Measurements from ENCODE around the gene AKAP11.
"Not testable (repeated sequence)": the region's sequence is repeated elsewhere in the genome, so short reads cannot be mapped to it uniquely, and the experiment has no call there.

AKAP11 gene

GRCh38 chr13:42272115-42272803 is at the start of gene AKAP11:
AKAP11 (plus strand) TSS chr13:42272152; CDS start chr13:42286349, 14,197 bp downstream.
- H3K9me3 ChIP-seq (ENCODE audit: insufficient read depth, low read length), result peaks cover 25% of the 10 kb centered on the region; the same call in 1 of the 2 replicates
- no peaks in the 10 kb centered on the region for H3K4me1 ChIP-seq (ENCODE audit: insufficient read depth, insufficient read length)
- peak; percentile 6 for DNase-seq (ENCODE audit: low read depth, low spot score)

GRCh38 chr13:42223681-42224080 is 48.3 kb upstream of the AKAP11 start:
- Histone ChIP-seq H3K4me3 (ENCODE audit: insufficient read length, low read depth) (no peak overlapping the region), H3K9me3 (ENCODE audit: insufficient read depth, low read length) (no peaks in the 10 kb centered on the region), H3K36me3 (ENCODE audit: insufficient read depth, insufficient read length, low read length) (no peaks in the 10 kb centered on the region), H3K27me3 (ENCODE audit: insufficient read depth, insufficient read length) (no peaks in the 10 kb centered on the region), H3K9ac (ENCODE audit: insufficient read length, low read depth) (no peak overlapping the region), H3K4me1 (ENCODE audit: insufficient read depth, insufficient read length) (no peaks in the 10 kb centered on the region)
- TF ChIP-seq ZNF274 (IDR thresholded peaks at IDR 0.05; ENCODE audit: low read depth, low read length) (no peak), SUZ12 (IDR thresholded peaks at IDR 0.05; ENCODE audit: extremely low read depth, insufficient read depth, insufficient read length) (no peak), YY1 (IDR thresholded peaks at IDR 0.05; ENCODE audit: insufficient read depth, insufficient read length) (no peak)
- DNase-seq (ENCODE audit: low read depth, low spot score), result no peak

More at GRCh38 chr13:42272115-42272803, at the start of gene AKAP11:
- H3K4me3 ChIP-seq (ENCODE audit: insufficient read length, low read depth), result peak within 1 kb of the TSS; percentile 68
- no peaks in the 10 kb centered on the region for H3K36me3 ChIP-seq (ENCODE audit: insufficient read depth, insufficient read length, low read length)
- peak within 1 kb of the TSS; percentile 94 for H3K9ac ChIP-seq (ENCODE audit: insufficient read length, low read depth)
- H3K27me3 ChIP-seq (ENCODE audit: insufficient read depth, insufficient read length), result no peaks in the 10 kb centered on the region
- TF ChIP-seq SUZ12 (IDR thresholded peaks at IDR 0.05; ENCODE audit: extremely low read depth, insufficient read depth, insufficient read length), result no peak
- no peak for TF ChIP-seq YY1 (IDR thresholded peaks at IDR 0.05; ENCODE audit: insufficient read depth, insufficient read length)
- no peak for TF ChIP-seq ZNF274 (IDR thresholded peaks at IDR 0.05; ENCODE audit: low read depth, low read length)

DNA sequence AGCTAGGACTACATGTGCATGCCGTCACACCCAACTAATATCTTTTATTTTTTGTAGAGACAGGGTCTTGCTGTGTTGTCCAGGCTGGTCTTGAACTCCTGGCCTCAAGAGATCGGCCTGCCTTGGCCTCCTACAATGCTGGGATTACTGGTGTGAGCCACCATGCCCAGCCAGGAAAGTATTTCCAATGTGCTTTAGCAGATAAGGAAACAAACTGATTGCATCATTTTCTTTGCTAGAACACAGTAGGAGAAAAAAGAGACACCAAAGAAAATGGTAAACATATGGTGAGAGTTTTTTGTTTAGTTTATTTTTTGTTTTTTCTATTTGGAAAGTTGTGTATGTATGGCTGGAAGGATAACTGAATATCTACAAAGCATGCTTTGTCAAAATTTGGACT is 46.9 kb upstream of the AKAP11 start:
- DNase-seq (ENCODE audit: low read depth, low spot score), result no peak
- TF ChIP-seq YY1 (IDR thresholded peaks at IDR 0.05; ENCODE audit: insufficient read depth, insufficient read length) (no peak), SUZ12 (IDR thresholded peaks at IDR 0.05; ENCODE audit: extremely low read depth, insufficient read depth, insufficient read length) (no peak), ZNF274 (IDR thresholded peaks at IDR 0.05; ENCODE audit: low read depth, low read length) (no peak)
- no peaks in the 10 kb centered on the region for H3K36me3 ChIP-seq (ENCODE audit: insufficient read depth, insufficient read length, low read length)
- H3K9ac ChIP-seq (ENCODE audit: insufficient read length, low read depth), result no peak overlapping the region
- no peaks in the 10 kb centered on the region for H3K27me3 ChIP-seq (ENCODE audit: insufficient read depth, insufficient read length)
- H3K4me1 ChIP-seq (ENCODE audit: insufficient read depth, insufficient read length), result no peaks in the 10 kb centered on the region
- H3K9me3 ChIP-seq (ENCODE audit: insufficient read depth, low read length), result no peaks in the 10 kb centered on the region
- H3K4me3 ChIP-seq (ENCODE audit: insufficient read length, low read depth), result no peak overlapping the region

- H3K4me1 ChIP-seq (ENCODE audit: insufficient read depth, insufficient read length); DNase-seq (ENCODE audit: low read depth, low spot score); H3K9me3 ChIP-seq (ENCODE audit: insufficient read depth, low read length); H3K9ac ChIP-seq (ENCODE audit: insufficient read length, low read depth); H3K36me3 ChIP-seq (ENCODE audit: insufficient read depth, insufficient read length, low read length); H3K4me3 ChIP-seq (ENCODE audit: insufficient read length, low read depth); H3K27me3 ChIP-seq (ENCODE audit: insufficient read depth, insufficient read length): not testable (repeated sequence)
These were observed 45.2 kb upstream of the AKAP11 start for GRCh38 chr13:42226759-42227158.

GRCh38 chr13:42228527-42228926 is 43.4 kb upstream of the AKAP11 start:
- DNase-seq (ENCODE audit: low read depth, low spot score), result no peak
- H3K4me3 ChIP-seq (ENCODE audit: insufficient read length, low read depth), result no peak overlapping the region
- no peaks in the 10 kb centered on the region for H3K27me3 ChIP-seq (ENCODE audit: insufficient read depth, insufficient read length)
- TF ChIP-seq SUZ12 (IDR thresholded peaks at IDR 0.05; ENCODE audit: extremely low read depth, insufficient read depth, insufficient read length), result no peak
- no peak for TF ChIP-seq YY1 (IDR thresholded peaks at IDR 0.05; ENCODE audit: insufficient read depth, insufficient read length)
- no peak for TF ChIP-seq ZNF274 (IDR thresholded peaks at IDR 0.05; ENCODE audit: low read depth, low read length)
- no peaks in the 10 kb centered on the region for H3K4me1 ChIP-seq (ENCODE audit: insufficient read depth, insufficient read length)
- no peaks in the 10 kb centered on the region for H3K36me3 ChIP-seq (ENCODE audit: insufficient read depth, insufficient read length, low read length)
- no peak overlapping the region for H3K9ac ChIP-seq (ENCODE audit: insufficient read length, low read depth)
- H3K9me3 ChIP-seq (ENCODE audit: insufficient read depth, low read length), result no peaks in the 10 kb centered on the region

DNA sequence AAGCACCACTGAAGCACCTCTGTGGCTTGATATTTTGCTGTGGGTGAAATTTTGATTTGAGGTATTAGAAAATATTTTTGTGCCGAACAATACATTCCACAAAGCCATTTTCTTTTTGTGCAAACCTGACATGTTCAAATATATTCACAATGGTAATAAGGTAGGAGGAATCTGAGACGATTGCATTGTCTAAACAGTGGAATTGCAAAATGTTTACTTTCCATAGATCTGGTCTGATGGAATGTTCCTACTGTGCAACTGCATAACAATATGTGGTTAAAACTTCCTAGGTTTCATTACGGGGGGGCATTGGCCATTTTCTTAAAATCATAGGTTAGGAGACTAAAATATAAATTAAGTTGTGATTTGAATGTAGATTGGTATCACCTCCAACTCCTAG is 42.7 kb upstream of the AKAP11 start:
- H3K36me3 ChIP-seq (ENCODE audit: insufficient read depth, insufficient read length, low read length), result no peaks in the 10 kb centered on the region
- no peaks in the 10 kb centered on the region for H3K4me1 ChIP-seq (ENCODE audit: insufficient read depth, insufficient read length)
- no peaks in the 10 kb centered on the region for H3K27me3 ChIP-seq (ENCODE audit: insufficient read depth, insufficient read length)
- no peak for TF ChIP-seq SUZ12 (IDR thresholded peaks at IDR 0.05; ENCODE audit: extremely low read depth, insufficient read depth, insufficient read length)
- no peak for TF ChIP-seq ZNF274 (IDR thresholded peaks at IDR 0.05; ENCODE audit: low read depth, low read length)
- no peak overlapping the region for H3K9ac ChIP-seq (ENCODE audit: insufficient read length, low read depth)
- DNase-seq (ENCODE audit: low read depth, low spot score), result no peak
- no peak overlapping the region for H3K4me3 ChIP-seq (ENCODE audit: insufficient read length, low read depth)
- no peaks in the 10 kb centered on the region for H3K9me3 ChIP-seq (ENCODE audit: insufficient read depth, low read length)

DNA sequence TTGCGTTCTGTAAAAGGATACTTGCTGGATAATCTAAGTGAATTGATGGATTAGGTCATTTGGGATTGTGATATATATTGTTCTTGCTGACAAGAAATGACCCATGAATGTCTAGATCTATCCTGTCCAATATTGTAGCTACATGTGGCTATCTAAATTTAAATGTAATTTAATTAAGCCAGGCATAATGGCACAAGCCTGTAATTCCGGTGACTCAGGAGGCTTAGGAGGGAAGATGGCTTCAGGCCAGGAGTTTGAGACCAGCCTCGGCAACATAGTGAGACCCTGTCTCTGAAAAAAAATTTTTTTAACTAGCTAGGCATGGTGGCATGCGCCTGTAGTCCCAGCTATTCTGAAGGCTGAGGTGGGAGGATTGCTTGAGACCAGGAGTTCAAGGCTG is 39.3 kb upstream of the AKAP11 start:
- no peaks in the 10 kb centered on the region for H3K9me3 ChIP-seq (ENCODE audit: insufficient read depth, low read length)
- no peaks in the 10 kb centered on the region for H3K27me3 ChIP-seq (ENCODE audit: insufficient read depth, insufficient read length)
- H3K4me3 ChIP-seq (ENCODE audit: insufficient read length, low read depth), result no peak overlapping the region
- TF ChIP-seq ZNF274 (IDR thresholded peaks at IDR 0.05; ENCODE audit: low read depth, low read length) (no peak), YY1 (IDR thresholded peaks at IDR 0.05; ENCODE audit: insufficient read depth, insufficient read length) (no peak), SUZ12 (IDR thresholded peaks at IDR 0.05; ENCODE audit: extremely low read depth, insufficient read depth, insufficient read length) (no peak)
- no peaks in the 10 kb centered on the region for H3K4me1 ChIP-seq (ENCODE audit: insufficient read depth, insufficient read length)
- no peaks in the 10 kb centered on the region for H3K36me3 ChIP-seq (ENCODE audit: insufficient read depth, insufficient read length, low read length)
- no peak overlapping the region for H3K9ac ChIP-seq (ENCODE audit: insufficient read length, low read depth)
- DNase-seq (ENCODE audit: low read depth, low spot score), result no peak
